ENCODE measurements around the gene NXPE3.
"Not testable (repeated sequence)": the region's sequence is repeated elsewhere in the genome, so short reads cannot be mapped to it uniquely, and the experiment has no call there.

NXPE3 gene

DNA sequence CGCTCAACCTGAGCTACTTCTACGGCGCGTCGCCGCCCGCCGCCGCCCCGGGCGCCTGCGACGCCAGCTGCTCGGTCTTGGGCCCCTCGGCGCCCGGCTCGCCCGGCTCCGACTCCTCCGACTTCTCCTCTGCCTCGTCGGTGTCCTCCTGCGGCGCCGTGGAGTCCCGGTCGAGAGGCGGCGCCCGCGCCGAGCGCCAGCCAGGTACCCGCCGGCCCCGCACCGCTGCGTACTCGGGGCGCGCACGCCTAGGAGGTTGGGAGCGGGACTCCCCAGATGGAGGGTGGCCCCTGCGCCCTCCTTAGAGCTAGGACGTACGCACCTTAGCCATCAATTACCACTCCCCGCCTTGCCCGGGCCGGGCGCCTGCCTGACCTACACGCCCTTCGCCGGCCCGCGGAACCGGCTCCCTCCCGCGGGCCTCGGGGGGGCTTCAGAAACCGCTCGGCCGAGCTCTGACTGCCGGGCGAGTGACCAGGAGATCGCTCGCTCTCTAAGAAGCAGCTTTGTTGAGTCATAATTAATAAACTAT lies 70.8 kb downstream of the NXPE3 start:
- DNase-seq = peak in 9 of 10 donors; percentile 39 to 91 (median 47)
- intact Hi-C loops (cut with DNase I) = no loop called here

DNA sequence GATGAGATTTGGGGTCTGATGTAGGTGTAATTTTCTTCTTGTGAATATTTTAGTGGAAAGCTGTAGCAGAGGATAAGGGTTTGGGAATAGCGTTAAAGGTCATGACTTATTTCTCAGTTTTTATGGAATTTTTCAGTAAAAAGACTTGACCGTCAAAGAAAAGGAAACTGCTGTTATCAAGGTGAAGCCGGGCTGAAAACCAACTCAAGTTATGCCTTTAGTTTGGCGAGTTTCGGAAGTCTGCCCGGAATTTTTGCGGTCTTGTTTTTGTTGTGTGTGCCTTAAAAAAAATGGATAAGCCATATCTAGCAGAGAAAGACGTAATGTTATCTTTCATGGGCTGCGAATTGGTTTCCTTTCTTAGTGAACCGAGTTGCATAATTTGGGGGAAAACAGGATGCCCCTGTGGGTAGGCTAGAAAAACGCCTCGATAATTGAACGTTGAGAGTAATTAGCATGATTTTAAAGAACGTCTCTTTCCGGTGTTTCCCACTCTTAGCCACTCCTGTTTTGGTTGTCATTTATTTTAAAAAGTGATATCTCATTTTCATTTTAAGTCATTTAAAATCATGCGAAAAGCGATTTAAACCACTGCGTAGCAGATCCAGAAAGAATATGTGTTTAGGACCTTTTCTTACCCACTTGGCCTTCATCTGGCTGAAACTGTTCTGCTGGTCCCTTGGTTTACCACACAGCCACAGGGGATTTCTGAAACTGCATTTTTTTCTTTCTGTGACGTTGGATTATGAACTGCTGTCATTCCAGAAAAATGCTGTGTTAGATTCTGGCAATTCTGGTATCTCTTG lies 71.4 kb downstream of the NXPE3 start:
- DNase-seq = no peak

DNA sequence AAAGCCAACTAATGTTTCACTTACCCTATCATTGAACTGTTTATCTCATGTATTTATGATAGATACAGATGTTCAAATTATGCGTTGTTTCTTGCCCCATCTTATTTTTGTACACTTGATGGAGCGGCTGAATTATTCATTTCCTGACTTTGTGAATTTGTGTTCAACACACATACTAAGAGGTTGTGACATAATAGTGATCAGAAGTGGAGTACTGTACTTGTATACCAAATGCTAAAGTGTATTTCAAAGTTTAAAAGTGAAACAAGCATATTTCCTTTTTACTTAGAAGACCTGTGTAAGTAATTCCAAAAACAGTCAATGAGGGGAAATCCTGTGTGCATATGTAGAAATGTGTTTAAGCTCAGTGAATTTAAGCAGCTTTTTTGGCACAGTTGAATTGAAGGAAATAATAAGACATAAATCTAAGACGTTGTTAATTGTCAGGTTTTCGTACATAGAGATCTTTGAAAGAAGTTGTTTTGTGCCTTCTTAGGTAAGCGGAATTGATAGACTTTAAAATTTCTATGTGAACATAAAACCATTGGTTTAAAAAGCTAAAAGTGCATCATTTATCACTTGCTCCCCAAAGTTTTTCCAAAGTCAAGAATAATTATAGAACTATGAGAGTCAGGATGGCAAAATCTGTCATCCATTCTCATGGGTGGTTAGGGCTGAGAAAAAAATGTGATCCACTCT lies 72.2 kb downstream of the NXPE3 start:
- DNase-seq = no peak
- intact Hi-C loops (cut with DNase I) = no loop called here

More for the DNA sequence above, 71.4 kb downstream of the NXPE3 start:
- intact Hi-C loops (cut with DNase I) = no loop called here

DNA sequence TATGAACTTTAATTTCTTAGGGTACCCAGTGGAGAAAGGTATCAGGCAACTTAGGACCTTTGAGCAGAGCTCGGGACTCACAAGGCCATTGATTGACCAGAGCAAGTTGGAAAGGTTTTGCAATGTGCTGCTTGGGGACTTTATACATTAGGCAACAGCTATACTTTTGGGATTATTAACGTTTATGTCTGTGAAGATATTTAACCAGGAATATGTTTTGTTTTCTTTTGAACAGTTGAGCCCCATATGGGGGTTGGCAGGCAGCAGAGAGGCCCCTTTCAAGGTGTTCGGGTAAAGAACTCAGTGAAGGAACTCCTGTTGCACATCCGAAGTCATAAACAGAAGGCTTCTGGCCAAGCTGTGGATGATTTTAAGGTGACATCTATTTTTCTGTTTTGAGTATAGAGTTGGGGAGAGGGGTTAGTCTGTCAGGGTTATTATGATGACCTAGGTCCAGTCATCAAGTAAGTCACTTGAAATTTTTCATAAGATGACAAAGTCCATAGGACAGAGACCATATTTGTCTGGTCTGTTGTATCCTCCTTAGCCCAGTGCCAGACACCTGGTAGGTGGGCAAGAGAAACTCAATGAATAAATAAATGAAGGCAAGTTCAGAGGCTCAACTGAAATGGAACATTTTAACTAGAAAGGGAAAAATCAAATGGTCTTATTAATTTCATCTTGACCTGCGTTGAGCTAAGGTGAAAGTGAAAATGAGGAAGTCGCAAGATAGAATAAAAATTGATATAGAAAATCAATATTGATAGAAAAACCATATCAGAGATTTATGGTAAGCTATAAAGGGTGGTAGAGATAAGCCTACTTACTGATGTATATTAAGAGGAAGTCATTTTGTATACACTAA lies 73.1 kb downstream of the NXPE3 start:
- intact Hi-C loops (cut with DNase I) = no loop called here
- no peak for DNase-seq

DNA sequence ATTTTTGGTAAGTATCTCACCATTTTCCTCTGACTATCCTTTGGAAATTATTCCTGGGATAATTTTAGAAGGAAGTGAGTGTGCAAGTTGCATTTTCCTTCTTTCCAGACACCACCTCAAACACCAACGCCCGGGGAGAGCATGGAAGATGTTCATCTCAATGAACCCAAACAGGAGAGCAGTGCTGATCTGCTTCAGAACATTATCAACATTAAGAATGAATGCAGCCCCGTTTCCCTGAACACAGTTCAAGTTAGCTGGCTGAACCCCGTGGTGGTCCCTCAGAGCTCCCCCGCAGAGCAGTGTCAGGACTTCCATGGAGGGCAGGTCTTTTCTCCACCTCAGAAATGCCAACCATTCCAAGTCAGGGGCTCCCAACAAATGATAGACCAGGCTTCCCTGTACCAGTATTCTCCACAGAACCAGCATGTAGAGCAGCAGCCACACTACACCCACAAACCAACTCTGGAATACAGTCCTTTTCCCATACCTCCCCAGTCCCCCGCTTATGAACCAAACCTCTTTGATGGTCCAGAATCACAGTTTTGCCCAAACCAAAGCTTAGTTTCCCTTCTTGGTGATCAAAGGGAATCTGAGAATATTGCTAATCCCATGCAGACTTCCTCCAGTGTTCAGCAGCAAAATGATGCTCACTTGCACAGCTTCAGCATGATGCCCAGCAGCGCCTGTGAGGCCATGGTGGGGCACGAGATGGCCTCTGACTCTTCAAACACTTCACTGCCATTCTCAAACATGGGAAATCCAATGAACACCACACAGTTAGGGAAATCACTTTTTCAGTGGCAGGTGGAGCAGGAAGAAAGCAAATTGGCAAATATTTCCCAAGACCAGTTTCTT lies 74.2 kb downstream of the NXPE3 start:
- intact Hi-C loops (cut with DNase I) = no loop called here
- DNase-seq = no peak

DNA sequence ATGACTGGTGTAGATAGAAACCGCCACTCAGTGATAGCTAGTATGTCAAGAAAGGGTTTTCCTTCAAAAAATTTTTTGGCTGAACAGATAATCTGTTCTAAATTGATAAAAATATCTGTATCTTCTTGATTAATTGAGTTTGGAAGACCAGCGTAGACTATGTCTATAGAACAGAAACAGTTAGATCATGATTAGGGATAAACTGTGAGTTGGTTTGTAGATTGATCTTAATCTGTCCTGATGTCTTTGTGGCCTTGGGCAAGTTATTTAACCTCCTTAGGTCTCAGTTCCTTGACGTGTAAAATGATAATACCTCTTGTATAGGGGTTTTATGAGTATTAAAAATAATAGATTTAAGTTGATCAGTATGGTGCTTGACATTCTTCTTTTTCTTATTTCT lies 75.0 kb downstream of the NXPE3 start:
- DNase-seq = no peak
- intact Hi-C loops (cut with DNase I) = no loop called here

DNA sequence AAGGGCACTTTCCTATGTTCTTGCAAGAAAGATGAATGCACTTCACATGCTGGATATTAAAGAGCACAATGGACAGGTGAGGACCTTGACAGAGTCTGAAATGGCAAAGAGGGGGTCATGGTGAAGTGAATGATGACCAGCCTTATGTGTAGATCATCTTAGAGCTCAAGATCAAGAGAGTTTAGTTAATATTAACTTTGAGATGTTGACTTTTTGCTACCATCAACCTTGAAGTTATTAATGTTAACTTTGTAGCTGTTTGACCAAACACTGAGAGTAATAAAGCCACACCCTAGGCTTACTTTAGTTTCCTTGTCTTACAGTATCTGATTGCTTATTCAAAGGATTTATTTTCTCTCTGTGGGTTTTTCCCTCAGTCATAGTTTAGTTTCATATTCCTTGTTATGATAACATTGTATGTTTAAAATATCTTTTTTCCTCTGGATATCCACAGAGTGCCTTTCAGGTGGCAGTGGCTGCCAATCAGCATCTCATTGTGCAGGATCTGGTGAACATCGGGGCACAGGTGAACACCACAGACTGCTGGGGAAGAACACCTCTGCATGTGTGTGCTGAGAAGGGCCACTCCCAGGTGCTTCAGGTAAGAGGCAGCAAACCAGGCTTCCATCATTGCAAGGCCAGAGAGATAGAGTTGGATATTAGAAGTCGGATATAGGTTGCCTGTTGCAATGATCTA lies 75.7 kb downstream of the NXPE3 start:
- intact Hi-C loops (cut with DNase I) = no loop called here
- DNase-seq = no peak

DNA sequence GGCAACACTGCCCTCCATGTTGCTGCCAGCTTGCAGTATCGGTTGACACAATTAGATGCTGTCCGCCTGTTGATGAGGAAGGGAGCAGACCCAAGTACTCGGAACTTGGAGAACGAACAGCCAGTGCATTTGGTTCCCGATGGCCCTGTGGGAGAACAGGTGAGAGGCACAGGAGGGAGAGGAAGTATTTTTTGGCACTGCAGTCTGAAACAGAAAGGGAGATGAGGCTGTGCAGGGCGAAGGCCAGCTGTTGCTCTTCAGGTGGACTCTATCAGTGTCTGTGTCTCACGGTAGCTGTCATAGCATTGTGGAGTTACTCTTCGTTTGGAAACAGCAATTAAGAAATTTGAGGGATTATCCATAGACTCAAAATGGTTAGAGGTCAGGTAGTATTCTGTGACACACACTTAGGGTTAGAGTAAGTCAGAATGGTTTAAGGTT lies 78.3 kb downstream of the NXPE3 start:
- DNase-seq = no peak

DNA sequence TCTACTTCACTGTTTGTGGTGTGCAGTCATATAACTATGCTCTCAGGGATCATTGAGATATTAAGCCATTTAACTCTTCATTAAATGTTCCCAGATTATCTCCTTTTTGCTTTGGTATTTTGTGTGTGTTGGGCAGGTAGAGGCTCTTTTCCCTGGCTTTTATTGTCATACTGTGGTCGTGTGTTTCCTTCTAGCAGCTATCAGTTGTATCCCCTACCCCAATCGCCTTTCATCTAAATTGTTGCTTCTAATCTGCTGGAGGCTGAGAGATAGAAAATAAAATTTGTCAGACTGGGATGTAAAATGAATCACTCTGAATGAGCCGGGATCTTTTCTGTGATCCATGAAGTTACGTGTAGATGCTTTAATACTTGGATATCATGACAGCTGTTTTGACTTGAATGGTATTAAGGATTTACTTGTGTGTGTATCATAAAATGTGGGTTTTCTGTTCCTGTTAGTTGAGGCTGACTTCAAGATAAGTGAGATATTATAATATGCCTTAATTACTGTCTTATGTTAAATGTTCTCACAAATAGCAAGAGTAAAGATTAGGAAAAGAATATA lies 79.5 kb downstream of the NXPE3 start:
- intact Hi-C loops (cut with DNase I) = no loop called here

More for the DNA sequence above, 78.3 kb downstream of the NXPE3 start:
- intact Hi-C loops (cut with DNase I) = no loop called here

DNA sequence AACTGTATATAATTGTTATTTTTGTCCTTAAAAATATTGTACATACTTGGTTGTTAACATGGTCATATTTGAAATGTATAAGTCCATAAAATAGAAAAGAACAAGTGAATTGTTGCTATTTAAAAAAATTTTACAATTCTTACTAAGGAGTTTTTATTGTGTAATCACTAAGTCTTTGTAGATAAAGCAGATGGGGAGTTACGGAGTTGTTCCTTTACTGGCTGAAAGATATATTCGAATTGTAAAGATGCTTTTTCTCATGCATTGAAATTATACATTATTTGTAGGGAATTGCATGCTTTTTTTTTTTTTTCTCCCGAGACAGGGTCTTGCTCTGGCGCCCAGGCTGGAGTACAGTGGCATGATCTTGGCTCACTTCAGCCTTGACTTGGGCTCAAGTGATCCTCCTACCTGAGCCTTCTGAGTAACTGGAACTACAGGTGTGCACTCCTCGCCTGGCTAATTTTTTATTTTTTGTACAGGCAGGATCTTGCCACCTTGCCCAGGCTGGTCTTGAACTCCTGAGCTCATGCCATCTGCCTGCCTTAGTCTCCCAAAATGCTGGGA lies 81.0 kb downstream of the NXPE3 start:
- intact Hi-C loops (cut with DNase I) = no loop called here
- DNase-seq = no peak

More for the DNA sequence above, 79.5 kb downstream of the NXPE3 start:
- no peak for DNase-seq

DNA sequence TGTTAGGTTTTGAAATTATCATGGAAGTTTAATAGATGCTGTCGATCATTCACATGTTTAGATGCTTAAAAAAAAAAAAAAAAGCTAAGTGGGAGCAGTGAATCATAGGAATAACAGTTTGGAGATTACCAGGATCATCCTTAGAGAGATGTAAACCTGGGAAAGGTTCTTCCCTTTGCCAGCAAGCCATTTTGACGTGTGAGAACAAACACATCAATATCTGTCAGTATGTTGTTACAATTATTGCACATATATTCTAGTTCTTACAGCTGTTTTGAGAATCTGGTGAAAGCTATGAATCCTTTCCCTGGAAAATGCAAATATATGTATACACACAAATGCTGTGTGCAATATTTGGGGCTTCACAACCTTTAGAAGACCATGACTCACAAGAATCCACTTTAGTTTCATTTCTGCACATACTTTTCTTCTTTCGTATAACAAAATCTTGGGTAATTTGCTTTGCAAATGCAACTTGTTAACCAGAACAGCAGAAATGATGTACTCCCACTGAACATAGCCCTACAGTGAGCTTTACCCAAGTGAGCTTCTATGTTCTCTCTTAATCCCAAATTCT lies 82.3 kb downstream of the NXPE3 start:
- intact Hi-C loops (cut with DNase I) = no loop called here
- DNase-seq = no peak

DNA sequence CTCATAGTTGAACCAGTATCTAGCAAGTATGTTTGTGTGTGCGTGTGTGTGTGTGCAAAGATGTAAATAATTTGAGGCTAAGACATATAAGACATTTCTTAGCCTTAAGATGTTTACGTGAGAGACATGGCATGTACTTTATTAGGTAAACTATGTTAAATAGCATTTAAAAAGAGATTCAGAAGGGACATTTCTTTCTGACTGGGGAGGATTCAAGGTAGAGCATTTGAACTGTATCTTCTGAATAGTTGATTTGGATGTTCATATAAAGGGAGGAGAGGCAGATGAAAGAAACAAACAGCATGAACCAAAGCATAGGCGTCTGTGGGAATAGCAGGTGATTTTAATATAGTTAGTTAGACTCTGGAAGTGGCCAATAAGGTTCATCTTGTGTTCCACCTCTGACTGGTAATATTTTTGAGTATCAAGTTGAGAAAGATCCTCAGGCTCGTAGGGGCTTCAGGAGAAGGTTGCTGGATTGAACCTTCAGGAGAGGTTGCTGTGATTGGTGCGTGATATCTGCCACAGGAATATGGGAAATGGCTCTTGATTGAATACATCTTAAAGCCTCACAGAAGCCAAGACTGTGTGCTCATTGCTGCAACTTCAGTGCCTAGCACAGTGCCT lies 82.9 kb downstream of the NXPE3 start:
- intact Hi-C loops (cut with DNase I) = no loop called here
- DNase-seq = no peak

DNA sequence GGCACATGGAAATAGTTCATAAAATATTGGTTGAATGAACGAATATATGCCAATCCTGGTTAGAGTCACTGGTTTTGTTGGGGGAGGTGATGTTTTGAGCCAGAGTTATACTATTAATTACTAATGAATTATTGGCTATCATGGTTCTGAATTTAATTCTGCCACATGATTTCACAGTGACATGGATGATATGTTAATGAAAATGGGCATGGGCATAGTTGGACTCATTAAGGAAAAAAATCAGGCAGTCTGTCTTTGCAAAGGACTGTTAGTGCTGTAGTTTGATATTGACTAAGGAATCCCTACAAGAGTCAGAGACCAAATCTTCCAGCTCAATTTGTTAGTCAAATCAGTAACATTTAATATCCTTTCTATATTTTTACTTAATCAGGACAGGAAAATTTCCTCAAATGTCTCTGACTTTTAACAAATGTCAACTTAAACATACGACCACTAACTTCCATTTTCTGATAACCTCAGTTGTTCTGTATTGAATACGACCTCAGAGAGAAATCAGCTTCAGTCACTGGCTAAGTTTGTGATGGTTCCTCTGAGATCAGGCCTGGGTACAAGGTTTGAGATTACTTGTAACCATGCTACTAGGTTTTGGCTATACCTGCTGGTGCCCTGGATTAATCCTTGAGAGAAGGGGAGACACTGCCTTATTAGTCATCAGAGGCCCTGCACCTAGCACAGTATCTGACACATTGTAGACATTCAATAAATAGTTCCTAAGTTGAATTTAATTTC lies 83.6 kb downstream of the NXPE3 start:
- no peak for DNase-seq
- intact Hi-C loops (cut with DNase I) = no loop called here

DNA sequence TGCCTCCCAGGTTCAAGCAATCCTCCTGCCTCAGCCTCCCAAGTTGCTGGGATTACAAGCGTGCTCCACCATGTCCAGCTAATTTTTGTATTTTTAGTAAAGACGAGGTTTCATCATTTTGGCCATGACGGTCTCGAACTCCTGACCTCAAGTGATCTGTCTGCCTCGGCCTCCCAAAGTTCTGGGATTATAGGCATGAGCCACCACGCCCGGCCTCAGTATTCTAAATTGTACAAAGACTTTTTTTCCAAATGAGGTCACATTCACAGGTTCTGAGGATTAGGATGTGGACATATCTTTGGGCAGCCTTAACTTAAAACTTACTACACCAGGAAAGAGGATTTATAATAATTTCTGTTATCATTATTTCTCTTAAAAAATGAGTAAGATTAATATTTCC lies 85.9 kb downstream of the NXPE3 start:
- intact Hi-C loops (cut with DNase I); DNase-seq: not testable (repeated sequence)

DNA sequence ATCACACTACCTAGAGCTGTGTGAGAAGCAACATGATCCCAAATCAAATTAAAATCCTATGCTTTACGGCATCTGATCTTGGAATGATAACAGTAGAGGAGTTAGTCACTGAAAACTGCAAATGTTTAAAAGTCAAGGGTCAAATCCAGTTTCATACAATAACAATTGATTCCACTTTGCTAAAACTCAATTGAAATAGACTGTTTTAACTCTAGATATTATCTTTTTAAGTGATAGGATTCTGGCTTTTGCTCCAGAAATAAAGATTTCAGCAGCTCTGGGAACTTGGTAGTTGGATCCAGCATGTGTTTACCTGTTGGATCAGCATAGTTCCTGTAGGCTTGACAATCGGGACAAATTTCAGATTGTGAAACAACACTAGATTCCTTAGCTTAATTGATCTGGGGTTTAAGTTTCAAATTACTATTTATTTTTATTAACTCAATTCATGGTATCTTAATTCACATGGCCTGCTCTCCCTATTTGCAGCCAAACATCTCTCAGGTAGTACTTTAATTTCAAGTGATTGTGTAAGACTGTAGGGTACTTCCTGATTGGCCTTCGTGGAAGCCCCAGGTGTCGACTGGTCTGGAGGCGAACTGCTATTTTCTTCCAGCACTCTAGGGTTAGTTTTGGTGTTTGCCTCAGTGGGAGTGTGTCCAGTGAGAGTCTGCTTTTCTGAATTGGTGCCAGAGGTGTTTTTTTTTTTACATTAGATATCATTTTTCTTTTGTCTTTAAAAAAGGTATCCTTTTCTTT lies 86.9 kb downstream of the NXPE3 start:
- intact Hi-C loops (cut with DNase I) = no loop called here
- no peak for DNase-seq

DNA sequence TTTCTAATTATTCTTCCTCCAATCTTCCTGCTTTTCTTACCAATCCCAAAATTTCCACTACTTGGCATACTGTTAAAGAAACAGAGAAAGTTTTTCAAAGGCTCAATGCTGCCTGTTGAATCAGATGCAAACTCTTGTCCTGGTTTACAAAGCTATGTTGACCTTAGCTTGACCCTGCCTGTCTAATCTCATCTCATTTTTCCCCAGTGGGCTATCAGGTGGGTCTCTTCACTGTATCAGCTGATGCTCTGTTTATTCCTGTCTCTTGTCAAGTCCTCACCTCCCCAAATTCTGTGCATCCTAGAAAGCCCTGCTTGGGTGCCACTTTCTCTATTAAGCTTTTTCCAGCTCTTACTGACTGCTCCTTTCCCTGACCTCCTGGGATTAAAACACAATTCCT lies 88.5 kb downstream of the NXPE3 start:
- no peak for DNase-seq
- intact Hi-C loops (cut with DNase I) = no loop called here
